Measurements from ENCODE around the gene BNC2.

GRCh38 chr9:16613605-16614004, 256.9 kb downstream of the BNC2 start:
- TF ChIP-seq CTCF (IDR thresholded peaks at IDR 0.05; ENCODE audit: poor library complexity), result no peak
- TF ChIP-seq EZH2phosphoT487 (IDR thresholded peaks at IDR 0.05; ENCODE audit: low read depth, severe bottlenecking, unreplicated experiment), result no peak
